Cardiac fibroblast (primary cell): ENCODE data around the gene FAM83G.
"Not testable (repeated sequence)": the region's sequence is repeated elsewhere in the genome, so short reads cannot be mapped to it uniquely, and the experiment has no call there.

Experiments
- DNase-seq, 2 donors: peaks; one replicate each; pipeline versions ENCODE4 v3.0.0 to v3.0.0-alpha.2; 2010; ENCODE audit warnings: low read depth in 2 of 2
- H3K4me3 ChIP-seq, 2 donors: replicated peaks in 1 of 2; 1 replicate in 1 of 2; 2 replicates in 1 of 2; pipeline ENCODE4 v1.5.1; 2011; ENCODE audit warnings: low read depth in 2 of 2, low read length in 2 of 2, mild to moderate bottlenecking in 2 of 2, moderate library complexity in 1 of 2
- TF ChIP-seq, protein P1 (sequence below): IDR thresholded peaks from one replicate; pipeline ENCODE4 v1.5.1; 2011; ENCODE audit warnings: low read depth, mild to moderate bottlenecking, low read length, inconsistent platforms

Gene FAM83G, protein sequence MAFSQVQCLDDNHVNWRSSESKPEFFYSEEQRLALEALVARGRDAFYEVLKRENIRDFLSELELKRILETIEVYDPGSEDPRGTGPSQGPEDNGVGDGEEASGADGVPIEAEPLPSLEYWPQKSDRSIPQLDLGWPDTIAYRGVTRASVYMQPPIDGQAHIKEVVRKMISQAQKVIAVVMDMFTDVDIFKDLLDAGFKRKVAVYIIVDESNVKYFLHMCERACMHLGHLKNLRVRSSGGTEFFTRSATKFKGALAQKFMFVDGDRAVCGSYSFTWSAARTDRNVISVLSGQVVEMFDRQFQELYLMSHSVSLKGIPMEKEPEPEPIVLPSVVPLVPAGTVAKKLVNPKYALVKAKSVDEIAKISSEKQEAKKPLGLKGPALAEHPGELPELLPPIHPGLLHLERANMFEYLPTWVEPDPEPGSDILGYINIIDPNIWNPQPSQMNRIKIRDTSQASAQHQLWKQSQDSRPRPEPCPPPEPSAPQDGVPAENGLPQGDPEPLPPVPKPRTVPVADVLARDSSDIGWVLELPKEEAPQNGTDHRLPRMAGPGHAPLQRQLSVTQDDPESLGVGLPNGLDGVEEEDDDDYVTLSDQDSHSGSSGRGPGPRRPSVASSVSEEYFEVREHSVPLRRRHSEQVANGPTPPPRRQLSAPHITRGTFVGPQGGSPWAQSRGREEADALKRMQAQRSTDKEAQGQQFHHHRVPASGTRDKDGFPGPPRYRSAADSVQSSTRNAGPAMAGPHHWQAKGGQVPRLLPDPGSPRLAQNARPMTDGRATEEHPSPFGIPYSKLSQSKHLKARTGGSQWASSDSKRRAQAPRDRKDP

DNA sequence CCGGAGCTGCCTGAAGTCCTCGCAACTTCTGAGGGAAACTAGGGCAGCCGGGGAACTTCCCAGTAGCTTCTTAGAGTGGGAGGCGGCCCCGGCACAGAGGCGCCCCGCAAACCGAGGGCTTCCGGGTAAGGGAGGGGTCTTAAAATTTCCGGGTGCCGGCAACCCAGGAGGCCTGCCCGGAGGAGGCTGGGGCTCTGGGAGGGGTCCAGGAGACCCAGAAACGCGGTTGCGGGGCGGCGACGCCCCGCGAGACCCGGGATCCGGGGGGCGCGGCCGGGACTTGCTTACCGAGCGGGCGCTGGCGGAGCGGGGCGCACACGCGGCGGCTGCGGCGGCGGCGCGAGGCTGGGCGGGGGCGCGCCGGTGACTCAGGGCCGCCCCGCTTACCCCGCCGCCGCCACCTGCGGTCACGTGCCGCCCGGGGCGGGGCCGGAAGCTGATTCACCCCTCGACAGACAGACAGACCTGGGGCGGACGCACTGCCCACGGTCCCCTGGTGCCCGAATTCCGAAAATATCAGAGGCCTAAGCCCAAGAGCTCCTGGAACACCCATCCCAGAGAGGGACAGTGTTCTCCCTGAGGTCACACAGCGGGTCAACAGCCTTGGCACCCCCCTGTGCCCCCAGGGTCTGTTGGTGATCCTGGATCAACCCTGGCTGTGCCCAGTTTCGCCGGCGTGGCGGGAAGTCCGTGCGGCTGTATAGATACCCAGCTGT, at the start of gene FAM83G:
TSS of gene FAM83G (minus strand) at position 344 of the 716 bp plus-strand sequence. CDS start 723 bp downstream, outside the sequence.
- peak within 1 kb of the TSS; percentile 62 to 63 for H3K4me3 ChIP-seq
- TF ChIP-seq, protein P1, sequence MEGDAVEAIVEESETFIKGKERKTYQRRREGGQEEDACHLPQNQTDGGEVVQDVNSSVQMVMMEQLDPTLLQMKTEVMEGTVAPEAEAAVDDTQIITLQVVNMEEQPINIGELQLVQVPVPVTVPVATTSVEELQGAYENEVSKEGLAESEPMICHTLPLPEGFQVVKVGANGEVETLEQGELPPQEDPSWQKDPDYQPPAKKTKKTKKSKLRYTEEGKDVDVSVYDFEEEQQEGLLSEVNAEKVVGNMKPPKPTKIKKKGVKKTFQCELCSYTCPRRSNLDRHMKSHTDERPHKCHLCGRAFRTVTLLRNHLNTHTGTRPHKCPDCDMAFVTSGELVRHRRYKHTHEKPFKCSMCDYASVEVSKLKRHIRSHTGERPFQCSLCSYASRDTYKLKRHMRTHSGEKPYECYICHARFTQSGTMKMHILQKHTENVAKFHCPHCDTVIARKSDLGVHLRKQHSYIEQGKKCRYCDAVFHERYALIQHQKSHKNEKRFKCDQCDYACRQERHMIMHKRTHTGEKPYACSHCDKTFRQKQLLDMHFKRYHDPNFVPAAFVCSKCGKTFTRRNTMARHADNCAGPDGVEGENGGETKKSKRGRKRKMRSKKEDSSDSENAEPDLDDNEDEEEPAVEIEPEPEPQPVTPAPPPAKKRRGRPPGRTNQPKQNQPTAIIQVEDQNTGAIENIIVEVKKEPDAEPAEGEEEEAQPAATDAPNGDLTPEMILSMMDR: no peak
- peak; percentile 52 to 70 for DNase-seq

DNA sequence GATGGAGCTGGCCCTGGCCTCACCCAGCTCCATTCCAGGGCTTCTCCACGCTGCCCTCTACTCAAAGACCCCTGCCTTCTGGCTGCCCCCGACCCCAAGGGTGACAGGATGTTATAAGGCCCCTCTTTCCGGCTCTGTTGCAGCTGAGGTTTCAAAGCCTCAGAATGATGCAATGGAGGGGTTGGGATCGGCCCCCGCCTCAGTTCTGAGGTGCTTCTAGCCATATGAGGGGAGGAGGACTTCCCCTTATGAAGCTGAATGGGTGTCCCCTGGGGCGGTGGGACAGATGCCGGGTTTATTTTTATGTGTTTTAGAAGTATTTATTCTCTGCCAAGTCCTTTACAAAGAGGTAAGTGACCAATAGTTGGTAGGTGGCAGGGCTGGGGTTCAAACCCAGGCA, 44.3 kb upstream of the FAM83G start:
- DNase-seq, H3K4me3 ChIP-seq: not testable (repeated sequence)

DNA sequence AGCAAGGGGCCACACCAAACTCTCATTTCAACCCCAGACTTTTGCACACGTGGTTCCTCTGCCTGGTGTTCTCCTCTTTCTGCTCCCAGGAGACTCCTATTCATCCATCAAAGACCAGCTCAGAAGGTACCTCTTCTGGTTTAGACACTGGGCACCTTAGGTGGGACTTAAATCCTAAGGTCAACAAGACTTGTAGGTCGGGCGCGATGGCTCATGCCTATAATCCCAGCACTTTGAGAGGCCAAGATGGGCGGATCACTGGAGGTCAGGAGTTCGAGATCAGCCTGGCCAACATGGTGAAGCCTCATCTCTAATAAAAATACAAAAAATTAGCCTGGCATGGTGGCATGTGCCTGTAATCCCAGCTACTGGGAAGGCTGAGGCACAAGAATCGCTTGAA, 42.9 kb upstream of the FAM83G start:
- not testable (repeated sequence) for DNase-seq, H3K4me3 ChIP-seq

DNA sequence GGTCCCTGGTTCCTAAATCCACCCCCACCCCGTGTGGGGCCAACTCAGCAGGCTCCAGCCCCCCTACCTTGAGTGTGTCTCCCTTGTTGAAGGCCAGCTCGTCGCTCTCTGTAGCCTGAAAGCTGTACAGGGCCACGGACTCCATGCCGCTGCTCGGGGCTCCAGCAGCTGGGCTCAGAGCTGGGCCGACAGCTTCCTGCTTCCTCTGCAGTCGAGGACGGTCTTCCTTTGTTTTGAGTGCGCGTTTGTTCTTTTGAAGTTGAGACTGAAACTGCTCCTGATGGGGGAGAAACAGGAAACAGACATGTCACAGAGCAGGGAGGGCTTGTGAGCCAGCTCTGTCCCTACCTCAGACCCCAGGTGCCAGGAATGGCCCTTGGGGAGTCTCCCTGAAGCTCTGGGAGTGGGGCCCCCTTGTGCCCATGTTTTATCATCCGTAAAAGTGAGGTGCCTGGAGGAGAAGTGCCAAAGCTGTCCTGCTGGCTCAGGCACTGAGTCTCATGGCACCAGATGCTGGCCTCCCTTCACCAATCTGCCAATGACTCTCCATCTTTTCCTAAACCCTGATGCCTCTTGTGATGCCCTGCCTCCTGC, 42.3 kb upstream of the FAM83G start, which contains the start of gene GRAP:
TSS of gene GRAP (minus strand) at position 176 of the 594 bp plus-strand sequence. CDS start at position 145, 31 bp downstream.
- not testable (repeated sequence) for H3K4me3 ChIP-seq, DNase-seq

DNA sequence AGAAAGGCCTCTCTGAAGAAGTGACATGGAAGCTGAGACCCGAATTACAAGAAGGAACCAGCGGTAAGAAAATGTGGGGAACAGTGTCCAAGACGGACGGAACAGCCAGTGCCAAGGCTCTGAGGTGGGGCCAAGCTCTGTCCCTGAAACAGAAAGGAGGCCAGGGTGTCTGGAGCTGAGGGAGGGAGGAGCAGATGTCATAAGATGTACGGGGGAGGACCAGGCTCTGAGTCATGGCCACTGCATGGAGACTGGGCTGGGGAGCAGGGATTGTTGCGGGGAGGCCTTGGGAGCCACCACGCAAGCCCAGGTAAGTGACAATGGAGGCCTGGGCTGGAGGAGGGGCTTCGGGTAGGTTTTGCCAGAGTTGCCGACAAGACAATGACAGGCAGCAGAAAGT, 40.1 kb upstream of the FAM83G start:
- DNase-seq, H3K4me3 ChIP-seq: not testable (repeated sequence)

DNA sequence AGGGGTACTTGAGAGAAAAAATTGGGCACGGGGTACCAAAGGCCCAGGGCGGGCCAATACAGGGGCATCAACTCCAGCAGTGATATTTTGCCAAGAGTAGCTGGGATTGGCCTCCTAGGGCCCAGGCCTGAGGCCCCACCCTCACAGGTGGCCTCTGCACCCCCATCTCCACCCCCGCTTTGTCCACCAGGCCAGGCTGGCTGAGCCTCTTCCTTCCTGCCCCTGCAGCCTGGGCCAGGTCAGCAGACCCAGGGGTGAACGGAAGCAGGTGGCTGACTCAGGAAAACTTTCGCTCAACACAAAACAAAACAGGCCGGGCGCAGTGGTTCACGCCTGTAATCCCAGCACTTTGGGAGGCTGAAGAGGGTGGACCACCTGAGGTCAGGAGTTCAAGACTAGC, 38.5 kb upstream of the FAM83G start:
- not testable (repeated sequence) for H3K4me3 ChIP-seq, DNase-seq

DNA sequence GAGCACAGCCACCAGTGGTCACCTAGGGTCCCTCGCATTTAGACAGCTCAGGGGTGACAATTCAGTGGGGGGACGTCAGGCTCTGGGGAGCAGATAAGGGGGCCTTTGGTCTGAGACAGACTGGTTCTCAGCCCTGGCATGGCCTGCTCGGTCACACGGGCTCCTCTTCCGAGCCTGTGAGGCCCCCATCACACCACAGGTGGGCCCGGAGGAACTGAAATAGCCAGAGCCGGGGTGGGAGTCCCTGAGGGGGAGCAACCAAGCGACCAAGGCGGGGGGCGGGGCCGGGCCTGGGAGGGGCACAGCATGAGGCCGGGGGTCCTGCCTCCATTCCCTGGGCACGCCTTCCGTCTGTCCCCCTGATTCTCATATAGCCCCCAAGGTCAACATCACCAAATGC, 37.8 kb upstream of the FAM83G start:
- not testable (repeated sequence) for DNase-seq, H3K4me3 ChIP-seq

DNA sequence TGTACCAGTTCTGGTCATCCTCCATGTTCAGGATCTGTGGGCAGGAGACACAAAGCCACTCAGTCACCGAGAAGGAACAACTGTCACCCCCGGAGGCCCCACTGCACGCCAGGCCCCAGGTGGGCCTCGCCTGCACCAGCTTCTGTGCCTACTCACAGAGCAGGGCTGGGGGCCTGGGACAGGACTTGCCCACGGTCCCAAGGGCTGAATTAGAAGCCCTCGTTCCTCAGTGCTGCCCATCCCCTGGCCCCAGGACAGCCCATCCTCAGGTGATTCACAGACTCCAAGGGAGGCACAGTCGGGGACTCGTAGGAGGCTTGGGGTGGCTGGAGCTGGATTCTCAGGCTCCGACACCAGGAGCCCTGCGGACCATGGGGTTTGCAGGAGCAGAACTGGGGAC, 37.3 kb upstream of the FAM83G start:
- DNase-seq, H3K4me3 ChIP-seq: not testable (repeated sequence)

DNA sequence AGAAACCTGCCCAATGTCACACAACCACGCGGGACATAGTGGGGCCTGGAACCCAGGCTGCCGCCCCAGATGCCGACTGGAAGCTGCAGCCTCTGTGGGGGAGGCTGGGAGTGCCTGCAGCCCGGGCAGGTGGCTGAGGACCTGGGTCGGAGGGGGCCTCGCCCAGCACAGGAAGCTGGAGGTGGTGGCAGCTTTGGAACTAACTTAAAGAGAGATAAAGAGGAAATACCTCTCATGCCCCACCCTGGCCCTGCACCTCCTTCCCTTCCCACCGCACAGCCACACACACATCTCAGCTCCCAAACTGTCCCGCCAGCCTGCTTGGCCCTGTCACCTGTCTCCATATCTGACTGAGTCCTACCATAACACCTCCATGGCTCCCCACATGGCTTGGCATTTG, 35.8 kb upstream of the FAM83G start:
- H3K4me3 ChIP-seq: not testable (repeated sequence)

DNA sequence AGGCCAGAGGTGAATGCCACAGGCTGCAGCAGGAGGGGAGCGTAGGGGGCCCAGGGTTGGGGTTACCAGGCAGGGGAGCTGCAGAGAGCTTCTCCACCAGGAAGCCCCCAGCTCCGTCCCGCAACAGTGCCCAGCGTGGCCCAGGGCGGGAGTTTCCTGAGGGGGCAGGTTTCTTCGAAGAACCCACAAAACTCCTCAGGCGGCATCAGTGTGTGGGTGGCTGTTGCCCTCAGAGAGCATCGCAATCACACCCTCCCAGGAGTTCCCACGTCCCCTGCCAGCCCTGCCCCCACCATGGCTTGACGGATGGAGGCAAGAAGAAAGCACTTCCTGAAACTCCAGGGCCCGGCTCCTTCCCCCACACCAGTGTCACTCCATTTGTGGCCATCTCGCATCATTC, 34.2 kb upstream of the FAM83G start:
- not testable (repeated sequence) for DNase-seq, H3K4me3 ChIP-seq

More for the DNA sequence above, 35.8 kb upstream of the FAM83G start:
- not testable (repeated sequence) for DNase-seq

DNA sequence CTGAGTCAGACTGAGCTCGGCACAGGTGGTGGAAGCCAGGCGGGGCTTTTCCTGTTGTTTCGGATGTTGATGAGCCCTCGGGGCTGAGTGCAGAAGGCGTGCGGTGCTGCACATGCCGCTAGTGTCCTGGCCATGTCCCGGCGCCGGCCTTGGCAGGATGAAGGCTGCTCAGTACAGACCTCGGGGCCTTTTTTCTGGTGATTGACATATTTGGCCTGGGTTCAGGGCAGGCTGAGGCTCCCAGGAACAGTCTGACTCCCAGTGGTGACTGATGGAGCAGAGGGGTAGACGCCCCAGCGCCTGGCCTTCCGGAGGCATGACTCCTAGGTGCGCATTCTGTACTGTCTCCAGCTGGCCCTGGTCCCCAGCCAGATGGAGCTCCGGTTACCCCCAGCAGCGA, 33.4 kb upstream of the FAM83G start:
- H3K4me3 ChIP-seq, DNase-seq: not testable (repeated sequence)

DNA sequence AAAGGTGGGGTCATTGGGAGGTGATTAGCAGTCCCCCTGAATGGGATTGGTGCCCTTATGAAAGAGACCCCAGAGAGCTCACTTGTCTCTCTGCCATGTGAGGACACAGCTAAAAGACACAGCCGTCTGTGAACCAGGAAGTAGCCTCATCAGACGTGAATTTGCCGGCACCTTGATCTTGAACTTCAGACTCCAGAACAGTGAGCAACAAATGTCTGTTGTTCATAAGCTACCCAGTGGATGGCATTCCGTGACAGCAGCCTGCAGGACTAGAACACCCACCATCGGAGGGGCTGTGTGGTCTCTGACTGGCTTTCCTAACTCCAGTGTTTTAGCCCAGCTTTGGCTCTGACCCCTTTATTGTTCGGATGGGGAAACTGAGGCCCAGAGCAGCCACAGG, 33.0 kb upstream of the FAM83G start:
- DNase-seq, H3K4me3 ChIP-seq: not testable (repeated sequence)

DNA sequence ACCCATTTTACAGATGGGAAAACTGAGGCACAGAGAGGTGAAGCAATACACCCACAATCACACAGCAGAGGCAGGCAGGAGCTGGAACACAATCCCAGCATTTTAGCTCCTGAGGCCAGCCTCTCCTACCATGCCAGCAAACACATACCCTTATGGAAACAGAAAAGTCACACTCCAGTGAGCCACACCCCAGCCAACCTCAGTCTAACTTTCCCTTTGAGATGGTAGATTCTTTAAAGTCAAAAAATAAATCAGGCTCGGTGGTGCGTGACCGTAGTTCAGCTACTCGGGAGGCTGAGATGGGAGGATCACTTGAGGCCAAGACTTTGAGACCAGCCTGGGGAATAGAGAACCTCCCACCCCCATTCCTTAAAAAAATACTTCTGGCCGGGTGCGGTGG, 31.6 kb upstream of the FAM83G start:
- H3K4me3 ChIP-seq, DNase-seq: not testable (repeated sequence)

DNA sequence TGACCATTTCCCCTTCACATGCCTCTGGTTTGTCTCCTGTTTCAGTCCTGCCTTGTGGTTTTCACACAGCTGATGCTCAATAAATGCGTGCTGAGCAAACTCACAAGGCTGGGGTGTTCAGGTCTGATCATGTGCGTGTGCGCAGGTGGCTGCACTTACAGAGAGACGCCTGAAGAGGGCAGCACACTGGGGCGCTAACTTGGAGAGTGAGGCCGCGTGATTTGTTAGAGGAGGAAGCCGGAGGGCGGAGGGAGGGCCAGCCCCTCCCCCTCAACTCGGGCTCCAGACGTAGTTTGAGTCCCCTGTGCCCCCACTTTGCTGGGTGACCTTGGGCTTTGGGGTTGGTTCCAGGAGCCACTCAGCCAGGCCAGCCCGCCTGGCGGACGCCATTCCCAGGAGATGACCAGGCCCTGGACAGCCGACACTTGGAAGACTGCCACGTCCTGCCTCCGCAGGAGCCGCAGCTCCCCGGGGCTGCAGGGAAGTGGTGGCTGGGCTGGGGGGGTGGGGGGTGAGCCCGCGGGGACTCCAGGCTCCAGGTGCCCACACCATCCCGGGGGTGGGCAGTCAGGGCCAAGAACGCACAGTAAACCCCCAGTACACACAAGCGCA, 27.9 kb upstream of the FAM83G start:
- not testable (repeated sequence) for DNase-seq, H3K4me3 ChIP-seq
